Measurements from ENCODE around the gene CDH4.

The CDH4 gene

GRCh38 chr20:61493798-61494305 is 241.8 kb downstream of the CDH4 start:
- no peak for DNase-seq (ENCODE audit: low read depth)

- DNase-seq (ENCODE audit: low read depth): no peak
These were observed 242.9 kb downstream of the CDH4 start for GRCh38 chr20:61494763-61495575.

- DNase-seq (ENCODE audit: low read depth): no peak
These were observed 245.1 kb downstream of the CDH4 start for GRCh38 chr20:61497029-61497627.

GRCh38 chr20:61499859-61500554 is 247.9 kb downstream of the CDH4 start:
- DNase-seq (ENCODE audit: low read depth): no peak

- DNase-seq (ENCODE audit: low read depth): peak; percentile 13
These were observed 248.8 kb downstream of the CDH4 start for GRCh38 chr20:61500791-61501321.

- DNase-seq (ENCODE audit: low read depth): peak; percentile 23
These were observed 250.4 kb downstream of the CDH4 start for GRCh38 chr20:61502433-61502832.

GRCh38 chr20:61503106-61503505 is 251.0 kb downstream of the CDH4 start:
- no peak for DNase-seq (ENCODE audit: low read depth)

- no peak for DNase-seq (ENCODE audit: low read depth)
These were observed 253.4 kb downstream of the CDH4 start for GRCh38 chr20:61505508-61505907.

GRCh38 chr20:61507778-61508177 is 255.7 kb downstream of the CDH4 start:
- no peak for DNase-seq (ENCODE audit: low read depth)

- no peak for DNase-seq (ENCODE audit: low read depth)
These were observed 256.4 kb downstream of the CDH4 start for GRCh38 chr20:61508301-61509096.

GRCh38 chr20:61510778-61511330 is 258.8 kb downstream of the CDH4 start:
- DNase-seq (ENCODE audit: low read depth): no peak

- no peak for DNase-seq (ENCODE audit: low read depth)
These were observed 260.4 kb downstream of the CDH4 start for GRCh38 chr20:61512475-61512874.

- no peak for DNase-seq (ENCODE audit: low read depth)
These were observed 261.3 kb downstream of the CDH4 start for GRCh38 chr20:61513124-61514017.

- DNase-seq (ENCODE audit: low read depth): no peak
These were observed 261.9 kb downstream of the CDH4 start for GRCh38 chr20:61514018-61514365.

GRCh38 chr20:61514396-61514795 is 262.3 kb downstream of the CDH4 start:
- DNase-seq (ENCODE audit: low read depth): no peak

- no peak for DNase-seq (ENCODE audit: low read depth)
These were observed 262.9 kb downstream of the CDH4 start for GRCh38 chr20:61514805-61515505.

GRCh38 chr20:61515922-61516321 is 263.9 kb downstream of the CDH4 start:
- no peak for DNase-seq (ENCODE audit: low read depth)

- no peak for DNase-seq (ENCODE audit: low read depth)
These were observed 264.5 kb downstream of the CDH4 start for GRCh38 chr20:61516346-61517208.

GRCh38 chr20:61517419-61517818 is 265.4 kb downstream of the CDH4 start:
- DNase-seq (ENCODE audit: low read depth): no peak

Measured in iris pigment epithelial cell (primary cell).